GM06990 (cell line): ENCODE results near the gene DUSP16.

Experiments
- DNase-seq: peaks from one replicate; pipeline ENCODE4 v3.0.0-alpha.2; 2011; ENCODE audit not compliant: insufficient read length; ENCODE audit errors: extremely low read depth
- H3K27me3 ChIP-seq: replicated peaks from 2 replicates; pipeline ENCODE4 v1.6.0; 2011; ENCODE audit warnings: low read length; ENCODE audit not compliant: control insufficient read depth, insufficient read depth
- H3K36me3 ChIP-seq: 2 replicates; pipeline ENCODE4 v1.5.1; 2011; ENCODE audit warnings: low read length; ENCODE audit not compliant: control insufficient read depth, insufficient read depth
- H3K4me3 ChIP-seq: replicated peaks from 2 replicates; pipeline ENCODE4 v1.5.1; 2011; ENCODE audit warnings: low read depth, mild to moderate bottlenecking, control low read depth, low read length
- CTCF ChIP-seq: IDR thresholded peaks from 2 replicates; pipeline ENCODE4 v1.5.1; 2011; ENCODE audit warnings: low read length, control low read depth, mild to moderate bottlenecking, inconsistent platforms; ENCODE audit not compliant: insufficient read depth, poor library complexity, severe bottlenecking

The DUSP16 gene

DNA sequence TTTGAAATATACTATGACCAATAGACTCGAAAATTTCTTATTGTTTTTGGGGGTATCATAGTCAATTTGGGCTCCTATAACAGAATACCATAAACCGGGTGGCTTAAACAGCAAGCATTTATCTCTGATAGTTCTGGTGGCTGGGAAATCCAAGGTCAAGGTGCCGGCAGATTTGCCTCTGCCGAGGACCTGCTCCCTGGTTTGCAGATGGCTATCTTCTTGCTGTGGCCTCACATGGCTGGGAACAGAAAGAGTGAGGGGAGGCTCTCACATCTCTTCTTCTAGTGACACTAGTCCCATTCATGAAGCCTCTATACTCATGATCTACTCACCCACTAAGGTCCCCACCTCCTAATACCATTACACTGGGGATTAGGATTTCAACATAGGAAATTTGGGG, 135.1 kb downstream of the DUSP16 start:
- Histone ChIP-seq H3K27me3 (no peaks in the 10 kb centered on the region), H3K36me3 (no peaks in the 10 kb centered on the region), H3K4me3 (no peak overlapping the region)
- no peak for TF ChIP-seq CTCF
- DNase-seq: no peak

DNA sequence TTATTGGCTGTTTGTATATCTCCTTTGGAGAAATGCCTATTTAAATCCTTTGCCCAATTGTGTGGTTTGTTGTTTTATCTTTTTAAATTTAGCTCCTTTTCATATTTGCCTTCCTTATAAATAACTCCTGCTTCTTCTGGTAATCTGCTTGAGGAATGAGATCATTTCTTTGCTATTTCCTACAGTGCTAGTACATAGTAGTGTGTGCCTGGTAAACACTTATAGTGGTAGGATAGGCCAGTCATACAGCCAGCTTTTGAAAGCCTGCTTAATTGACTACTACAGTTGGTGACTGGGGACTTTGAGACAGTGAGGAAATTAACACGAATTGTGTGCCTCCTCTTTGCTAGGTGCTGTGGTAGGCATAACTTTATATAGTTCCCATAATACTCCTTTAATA, 137.0 kb downstream of the DUSP16 start:
- no peak for TF ChIP-seq CTCF
- Histone ChIP-seq H3K4me3 (no peak overlapping the region), H3K36me3 (no peaks in the 10 kb centered on the region), H3K27me3 (no peaks in the 10 kb centered on the region)
- DNase-seq: no peak

DNA sequence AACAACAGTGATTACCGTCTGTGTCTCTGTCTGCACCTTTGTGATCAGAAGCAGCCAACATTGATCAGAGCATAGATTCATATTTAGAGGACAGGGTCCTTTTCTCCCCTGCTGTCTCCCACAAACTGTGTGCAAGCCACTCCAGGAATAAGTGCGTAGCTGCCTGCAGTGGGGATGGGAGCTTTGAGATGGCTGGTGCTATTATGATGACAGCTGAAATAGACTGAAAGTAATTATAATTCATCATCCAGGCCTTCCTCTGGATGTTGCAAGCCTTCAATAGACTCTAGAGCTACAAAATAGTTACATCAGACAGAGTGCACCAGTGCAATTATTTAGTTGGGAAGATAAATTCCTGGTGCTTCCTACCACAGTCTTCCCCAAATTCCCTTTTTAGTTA, 137.7 kb downstream of the DUSP16 start:
- Histone ChIP-seq H3K27me3 (no peaks in the 10 kb centered on the region), H3K36me3 (no peaks in the 10 kb centered on the region), H3K4me3 (no peak overlapping the region)
- no peak for TF ChIP-seq CTCF
- no peak for DNase-seq
